Measurements from ENCODE around the gene RFX2. TPM values are rescaled to one million over a fixed set of nuclear protein-coding genes. Genes with fewer than 3 reads are reported as not detected.
A peak's percentile ranks its signal among the peaks of the same experiment; 100 is the strongest.

RFX2 gene
- total RNA-seq, 2 donors from 2014 or later = 10.5 to 11.5 TPM

DNA sequence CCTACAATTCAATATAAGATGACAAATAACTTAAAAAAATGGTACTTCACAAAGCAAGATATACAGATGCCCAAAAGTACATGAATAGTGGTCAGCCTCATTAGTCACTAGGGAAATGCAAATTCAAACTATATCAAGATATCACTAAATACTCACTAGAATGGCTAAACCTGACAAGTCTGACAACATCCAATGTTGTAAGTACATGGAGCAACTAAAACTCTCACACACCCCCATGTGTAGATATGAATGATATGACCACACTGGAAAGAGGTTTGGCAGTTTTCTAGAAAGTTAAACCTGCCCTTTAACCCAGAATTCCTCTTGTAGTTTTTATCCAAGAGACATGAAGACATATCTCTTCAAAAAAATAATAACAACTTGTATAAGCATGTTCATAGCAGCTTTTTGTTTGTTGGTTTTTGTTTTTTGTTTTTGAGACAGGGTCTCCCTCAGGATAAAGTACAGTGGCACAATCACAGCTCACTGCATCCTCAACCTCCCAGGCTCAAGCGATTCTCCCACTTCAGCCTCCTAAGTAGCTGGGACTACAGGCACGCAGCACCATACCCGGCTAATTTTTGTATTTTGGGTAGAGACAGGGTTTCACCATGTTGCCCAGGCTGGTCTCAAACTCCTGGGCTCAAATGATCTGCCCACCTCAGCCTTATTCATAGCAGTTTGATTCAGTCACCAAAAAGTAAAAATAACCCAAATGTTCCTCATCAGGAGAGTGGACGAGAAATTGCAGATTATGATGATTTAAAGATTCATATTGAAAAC lies 55.1 kb downstream of the RFX2 start:
- ATAC-seq (no peak), DNase-seq (no peak)
- intact Hi-C loops (cut with DNase I) = loop anchor here in 1 of 2 donors (5.0 kb wide), 1 partner anchor 52 kb away; no protein-coding TSS in a partner anchor

DNA sequence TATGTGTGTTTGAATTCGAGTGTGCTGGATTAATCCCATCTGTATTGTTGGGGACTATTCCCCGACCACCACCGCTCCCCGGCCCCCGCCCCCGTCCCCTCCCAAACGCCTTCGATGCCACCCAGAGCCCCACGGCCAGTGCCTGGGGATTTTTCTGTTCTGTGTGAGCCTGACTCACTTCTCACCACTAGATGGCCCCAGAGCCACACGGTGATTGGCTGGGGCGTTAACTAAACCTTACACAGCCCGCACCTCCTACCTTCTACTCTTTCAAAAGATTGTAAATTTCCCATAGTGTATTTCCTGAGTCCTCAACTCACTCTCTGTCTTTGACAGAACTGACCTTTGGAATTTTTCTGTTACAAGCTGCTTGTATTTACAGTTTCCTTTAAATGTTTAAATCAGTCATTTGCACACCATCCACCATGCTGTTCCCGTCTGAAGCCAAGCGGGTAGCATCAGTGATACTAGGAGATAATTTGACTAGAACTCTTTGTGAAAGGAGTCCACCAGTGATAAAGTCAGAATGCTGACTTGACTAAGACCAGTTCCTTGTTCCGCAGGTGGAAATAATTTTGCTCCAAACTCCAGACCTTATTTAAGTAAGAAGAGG lies 61.4 kb downstream of the RFX2 start:
- intact Hi-C loops (cut with DNase I) = loop anchor here (1.0 to 10.0 kb wide), 3 partner anchors 76 to 236 kb away; no protein-coding TSS in a partner anchor
- ATAC-seq (peak; percentile 97 to 98), DNase-seq (peak; percentile 81)

DNA sequence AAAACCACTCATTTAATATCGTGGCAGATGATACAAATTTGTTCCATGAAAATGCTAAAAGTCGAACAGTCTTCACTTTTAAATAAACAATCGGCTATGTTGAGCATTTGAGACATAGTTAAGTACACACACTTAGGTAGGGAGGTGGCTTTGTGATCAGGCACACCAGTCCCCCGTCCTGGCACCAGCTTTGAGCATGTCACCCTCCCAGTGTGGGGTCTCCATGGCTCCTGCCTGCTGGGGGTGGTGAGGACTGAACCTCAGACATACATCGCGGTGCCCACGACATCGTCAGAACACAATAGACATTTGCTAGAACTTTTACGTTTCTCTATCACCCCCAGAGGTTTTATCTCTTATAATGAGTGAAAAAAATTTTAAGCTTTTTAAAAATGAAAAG lies 62.0 kb downstream of the RFX2 start:
- intact Hi-C loops (cut with DNase I) = loop anchor here (1.0 to 10.0 kb wide), 3 partner anchors 76 to 236 kb away; no protein-coding TSS in a partner anchor
- DNase-seq (no peak), ATAC-seq (peak in 1 of 2 donors; percentile 32)

DNA sequence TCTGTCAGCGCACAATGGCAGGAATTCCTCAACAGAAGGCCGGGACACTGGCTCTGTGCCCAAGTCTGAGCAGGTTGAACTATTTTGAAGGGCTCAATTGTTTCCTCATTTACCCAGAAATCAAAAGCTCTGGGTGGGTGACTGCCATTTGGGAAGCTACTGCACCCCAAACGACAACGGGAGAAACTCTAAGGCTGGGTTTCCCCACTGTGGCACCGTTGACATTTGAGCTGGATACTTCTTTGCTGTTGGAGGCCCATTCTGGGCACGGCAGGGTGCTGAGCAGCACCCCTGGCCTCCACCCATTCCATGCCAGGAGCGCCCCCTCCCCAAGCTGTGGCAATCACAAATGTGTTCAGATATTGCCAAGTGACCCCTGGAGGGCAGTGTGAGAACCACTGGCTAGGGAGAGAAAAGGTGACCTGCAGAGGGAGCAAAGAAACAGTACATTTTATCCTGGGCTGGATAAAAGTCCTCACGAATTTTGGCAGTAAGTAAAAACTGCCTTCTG lies 62.5 kb downstream of the RFX2 start:
- ATAC-seq (peak; percentile 63 to 64), DNase-seq (no peak)
- intact Hi-C loops (cut with DNase I) = loop anchor here (1.0 to 10.0 kb wide), 3 partner anchors 77 to 237 kb away; no protein-coding TSS in a partner anchor

DNA sequence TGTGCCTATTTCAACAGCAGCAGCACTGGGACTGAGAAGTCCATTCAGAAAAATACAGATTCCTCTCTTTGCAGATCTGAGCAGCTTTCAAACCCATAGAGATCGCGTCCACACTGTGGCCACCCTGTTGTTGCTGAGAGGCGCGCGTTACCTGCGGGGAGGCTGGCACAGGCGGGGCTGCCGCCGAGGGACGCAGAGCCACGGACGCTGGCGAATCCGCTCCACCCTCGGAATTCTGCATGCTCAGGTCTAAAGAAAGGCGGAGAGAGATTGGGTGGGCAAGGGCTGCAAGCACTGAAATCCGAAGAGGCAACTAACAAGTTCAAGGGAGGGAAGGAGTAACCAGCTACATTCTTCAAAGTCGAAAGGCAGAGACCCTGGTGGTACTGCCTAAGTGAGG lies 63.0 kb downstream of the RFX2 start:
- ATAC-seq (no peak), DNase-seq (no peak)
- intact Hi-C loops (cut with DNase I) = loop anchor here in 1 of 2 donors (10.0 kb wide), 1 partner anchor 238 kb away; no protein-coding TSS in a partner anchor

- ATAC-seq (no peak), DNase-seq (no peak)
- intact Hi-C loops (cut with DNase I) = loop anchor here in 1 of 2 donors (10.0 kb wide), 1 partner anchor 240 kb away; no protein-coding TSS in a partner anchor
Measured at GRCh38 chr19:6045108-6045507, 65.2 kb downstream of the RFX2 start.

DNA sequence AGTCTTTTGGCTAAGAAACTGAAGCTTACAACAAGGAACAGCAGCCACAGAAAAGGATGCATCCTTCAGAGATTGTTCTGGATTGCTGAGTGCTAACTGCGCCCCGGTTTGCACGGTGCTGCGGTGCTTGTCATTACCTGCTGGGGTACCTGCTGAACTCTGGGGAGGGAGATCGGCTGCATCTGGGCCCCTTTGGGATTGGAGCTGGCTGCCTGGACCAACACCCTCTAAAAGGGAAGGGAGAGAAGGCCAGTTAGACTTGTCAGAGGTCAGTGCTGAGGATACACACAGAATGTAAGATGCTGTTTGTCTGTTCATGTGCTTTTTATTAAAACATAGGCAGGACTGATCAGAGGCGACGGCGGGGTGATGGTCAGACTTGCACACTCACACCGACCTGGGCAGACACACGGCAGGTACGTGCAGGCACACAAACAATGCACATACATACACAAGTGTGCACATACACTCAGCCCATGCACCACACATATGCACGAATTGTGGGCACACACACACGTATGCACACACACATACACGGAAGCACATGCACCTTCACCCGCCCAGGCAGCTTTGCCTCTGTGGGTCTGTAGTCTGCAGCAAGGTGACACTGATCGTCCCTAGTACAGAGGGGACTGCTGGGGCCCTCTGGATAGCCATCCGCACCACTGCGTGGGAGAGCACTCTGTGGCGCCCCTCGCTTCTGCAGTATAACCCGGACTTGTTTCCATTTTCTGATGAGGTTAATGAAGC lies 66.1 kb downstream of the RFX2 start:
- ATAC-seq (no peak), DNase-seq (no peak)
- intact Hi-C loops (cut with DNase I) = loop anchor here in 1 of 2 donors (10.0 kb wide), 1 partner anchor 241 kb away; no protein-coding TSS in a partner anchor

- intact Hi-C loops (cut with DNase I) = loop anchor here in 1 of 2 donors (10.0 kb wide), 1 partner anchor 242 kb away; no protein-coding TSS in a partner anchor
- DNase-seq (no peak), ATAC-seq (no peak)
Measured at GRCh38 chr19:6042776-6043726, 67.2 kb downstream of the RFX2 start.

DNA sequence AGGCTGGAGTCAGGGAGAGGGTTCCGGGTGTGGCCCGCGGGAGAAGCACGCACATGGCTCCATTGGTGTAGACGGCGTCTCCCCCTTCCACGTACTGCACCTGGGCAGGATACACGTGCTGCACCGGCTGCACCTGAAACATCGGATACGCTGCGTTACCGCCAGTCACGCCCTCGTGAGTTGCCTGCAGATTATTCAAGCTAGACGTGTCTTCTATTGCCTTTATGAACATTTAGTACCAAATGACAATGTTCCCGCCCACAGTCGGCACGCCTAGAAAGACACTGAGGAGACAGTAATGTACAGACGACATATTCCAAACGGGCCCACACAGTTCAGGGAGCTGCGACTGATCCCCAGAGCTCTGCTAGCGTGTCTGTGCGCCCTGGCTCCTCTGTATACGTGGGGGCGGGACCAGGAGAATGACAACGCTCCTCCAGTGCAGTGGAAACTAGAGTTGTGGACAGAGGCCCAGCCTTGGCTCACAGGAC lies 68.3 kb downstream of the RFX2 start:
- intact Hi-C loops (cut with DNase I) = loop anchor here in 1 of 2 donors (10.0 kb wide), 1 partner anchor 243 kb away; no protein-coding TSS in a partner anchor
- ATAC-seq = peak in 1 of 2 donors; percentile 30

DNA sequence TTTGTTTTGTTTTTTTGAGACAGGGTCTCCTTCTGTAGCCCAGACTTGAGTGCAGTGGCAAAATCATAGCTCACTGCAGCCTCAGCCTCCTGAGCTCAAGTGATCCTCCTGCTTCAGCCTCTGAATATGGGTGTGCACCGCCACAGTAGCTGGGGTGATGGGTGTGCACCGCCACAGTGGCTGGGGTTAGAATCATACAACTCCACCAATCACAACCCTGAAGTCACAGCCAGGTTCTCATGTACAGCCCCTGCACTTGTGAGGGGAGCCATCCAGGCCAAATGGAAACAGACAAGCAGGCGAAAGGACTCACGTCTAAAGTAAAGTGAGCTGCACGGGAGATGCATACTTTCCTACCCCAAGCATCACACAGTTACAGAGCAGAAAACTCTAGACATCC lies 69.2 kb downstream of the RFX2 start:
- DNase-seq = no peak
- intact Hi-C loops (cut with DNase I) = loop anchor here in 1 of 2 donors (10.0 kb wide), 1 partner anchor 244 kb away; no protein-coding TSS in a partner anchor

More for the DNA sequence above, 68.3 kb downstream of the RFX2 start:
- DNase-seq = no peak

GRCh38 chr19:6039566-6040225 lies 70.6 kb downstream of the RFX2 start:
- DNase-seq = no peak
- ATAC-seq = no peak
- intact Hi-C loops (cut with DNase I) = loop anchor here in 1 of 2 donors (10.0 kb wide), 1 partner anchor 245 kb away; no protein-coding TSS in a partner anchor

More for the DNA sequence above, 69.2 kb downstream of the RFX2 start:
- ATAC-seq = no peak

DNA sequence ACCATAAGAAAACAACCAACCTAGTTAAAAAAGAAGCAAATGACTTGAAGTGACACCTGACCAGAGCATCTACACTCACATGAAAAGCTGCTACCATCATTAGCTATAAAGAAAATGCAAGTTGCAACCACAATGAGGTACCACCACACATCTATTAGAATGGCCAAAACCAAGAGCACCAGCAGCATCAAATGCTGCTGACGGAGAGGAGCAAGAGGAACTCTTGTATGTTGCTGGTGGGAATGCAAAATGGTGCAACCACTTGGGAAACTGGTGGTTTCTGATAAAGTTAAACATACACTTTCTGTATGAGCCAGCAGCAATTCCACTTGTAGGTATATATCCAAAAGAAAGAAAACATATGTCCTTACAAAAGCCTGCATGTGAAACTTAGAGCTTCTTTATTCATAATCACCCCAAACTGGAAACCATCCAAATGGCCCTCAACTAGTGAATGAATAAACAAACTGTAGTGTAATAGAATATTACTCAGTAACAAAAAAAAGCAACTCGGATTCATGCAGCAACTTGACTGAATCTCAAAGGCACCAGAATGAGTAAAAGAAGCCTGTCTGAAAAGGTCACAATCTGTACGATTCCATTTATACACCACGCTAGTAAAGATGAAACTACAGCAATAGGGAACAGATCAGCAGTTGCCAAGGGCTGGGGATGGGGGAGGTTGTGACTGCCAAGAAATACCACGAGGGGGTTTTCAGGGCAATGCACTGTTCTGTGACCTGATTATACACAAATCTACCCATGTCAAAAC lies 71.5 kb downstream of the RFX2 start:
- intact Hi-C loops (cut with DNase I) = no loop called here
- ATAC-seq (no peak), DNase-seq (no peak)

- DNase-seq (no peak), ATAC-seq (no peak)
- intact Hi-C loops (cut with DNase I) = no loop called here
Measured at GRCh38 chr19:6035026-6035425, 75.3 kb downstream of the RFX2 start.

- no peak for ATAC-seq
- intact Hi-C loops (cut with DNase I) = no loop called here
- no peak for DNase-seq
Measured at GRCh38 chr19:6034512-6034911, 75.8 kb downstream of the RFX2 start.

DNA sequence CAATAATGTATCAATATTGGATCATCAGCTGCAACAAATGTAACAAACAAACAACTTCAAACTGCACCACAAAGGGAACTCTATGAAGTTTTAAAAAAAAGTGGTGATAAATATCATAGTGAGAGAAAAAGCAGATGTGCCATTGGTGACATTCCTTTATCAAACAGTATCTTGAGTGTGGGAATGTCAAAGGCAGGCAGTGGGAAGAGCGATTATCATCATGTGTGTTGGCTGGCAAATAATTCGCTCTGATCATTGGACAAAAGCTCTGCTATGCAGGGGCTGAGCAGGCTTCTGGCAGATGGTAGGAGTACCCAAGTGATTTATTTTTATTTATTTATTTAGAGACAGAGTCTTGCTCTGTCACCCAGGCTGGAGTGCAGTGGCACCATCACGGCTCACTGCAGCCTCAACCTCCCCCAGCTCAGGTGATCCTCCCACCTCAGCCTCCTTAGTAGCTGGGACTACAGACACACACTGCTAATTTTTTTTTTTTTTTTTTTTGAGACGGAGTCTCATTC lies 76.5 kb downstream of the RFX2 start:
- intact Hi-C loops (cut with DNase I) = no loop called here
- ATAC-seq (peak in 1 of 2 donors; percentile 38), DNase-seq (no peak)

GRCh38 chr19:6032827-6033226 lies 77.5 kb downstream of the RFX2 start:
- intact Hi-C loops (cut with DNase I) = no loop called here
- no peak for ATAC-seq
- DNase-seq = no peak
